H9 (cell line): ENCODE results near the gene TFB1M. TPM values are rescaled to one million over a fixed set of nuclear protein-coding genes. Genes with fewer than 3 reads are reported as not detected.
"Not testable (repeated sequence)": the region's sequence is repeated elsewhere in the genome, so short reads cannot be mapped to it uniquely, and the experiment has no call there.

Source experiments
- DNase-seq: peaks from one replicate; pipeline ENCODE4 v3.0.0-alpha.2; 2017
- H2AFZ ChIP-seq: one replicate; pipeline ENCODE4 v1.6.1; 2013; ENCODE audit warnings: mild to moderate bottlenecking, low read length, control low read depth, moderate library complexity
- H2AK5ac ChIP-seq: 2 replicates; pipeline ENCODE4 v1.6.1; 2013; ENCODE audit warnings: low read length, control low read depth, mixed read lengths; ENCODE audit not compliant: insufficient read length
- H2BK120ac ChIP-seq: one replicate; pipeline ENCODE4 v1.6.1; 2013; ENCODE audit warnings: low read depth, mild to moderate bottlenecking, low read length, control low read depth, inconsistent platforms; ENCODE audit not compliant: poor library complexity, severe bottlenecking
- H2BK12ac ChIP-seq: 2 replicates; pipeline ENCODE4 v1.6.1; 2013; ENCODE audit warnings: low read length, control low read depth, mixed read lengths, low read depth; ENCODE audit not compliant: insufficient read length
- H2BK15ac ChIP-seq: 2 replicates; pipeline ENCODE4 v1.6.1; 2013; ENCODE audit warnings: low read depth, low read length, control low read depth
- H2BK20ac ChIP-seq: one replicate; pipeline ENCODE4 v1.6.1; 2013; ENCODE audit warnings: low read depth, mild to moderate bottlenecking, low read length, control low read depth, inconsistent platforms; ENCODE audit not compliant: poor library complexity, severe bottlenecking
- H2BK5ac ChIP-seq: 2 replicates; pipeline ENCODE4 v1.6.1; 2013; ENCODE audit warnings: low read length, control low read depth, mixed read lengths; ENCODE audit not compliant: insufficient read length
- H3K14ac ChIP-seq: 2 replicates; pipeline ENCODE4 v1.6.1; 2013; ENCODE audit warnings: low read length, control low read depth; ENCODE audit not compliant: insufficient read depth
- H3K18ac ChIP-seq: 2 replicates; pipeline ENCODE4 v1.6.1; 2013; ENCODE audit warnings: low read depth, mild to moderate bottlenecking, mixed read lengths, low read length, control low read depth; ENCODE audit not compliant: insufficient read length
- H3K23ac ChIP-seq: 2 replicates; pipeline ENCODE4 v1.6.1; 2013; ENCODE audit warnings: low read length, control low read depth, mixed read lengths, low read depth; ENCODE audit not compliant: insufficient read length
- H3K23me2 ChIP-seq: 2 replicates; pipeline ENCODE4 v1.6.1; 2013; ENCODE audit warnings: low read depth, mild to moderate bottlenecking, mixed read lengths, low read length, control low read depth; ENCODE audit not compliant: insufficient read length, poor library complexity, severe bottlenecking
- H3K27ac ChIP-seq: 2 replicates; pipeline ENCODE4 v1.5.1; 2013; ENCODE audit warnings: low read length, control low read depth, mixed read lengths, low read depth; ENCODE audit not compliant: insufficient read length
- H3K27me3 ChIP-seq: 2 replicates; pipeline ENCODE4 v1.6.1; 2013; ENCODE audit warnings: low read length, control low read depth, inconsistent platforms; ENCODE audit not compliant: insufficient read depth
- H3K4ac ChIP-seq: 2 replicates; pipeline ENCODE4 v1.6.1; 2013; ENCODE audit warnings: low read depth, mild to moderate bottlenecking, control low read depth, inconsistent platforms, low read length, moderate library complexity
- H3K4me1 ChIP-seq: 2 replicates; pipeline ENCODE4 v1.6.1; 2013; ENCODE audit warnings: low read length, control low read depth, inconsistent platforms; ENCODE audit not compliant: insufficient read depth
- H3K4me2 ChIP-seq: 2 replicates; pipeline ENCODE4 v1.6.1; 2013; ENCODE audit warnings: low read length, control low read depth, mixed read lengths; ENCODE audit not compliant: insufficient read length, insufficient read depth
- H3K56ac ChIP-seq: 2 replicates; pipeline ENCODE4 v1.6.1; 2013; ENCODE audit warnings: low read depth, mild to moderate bottlenecking, mixed read lengths, low read length, control low read depth; ENCODE audit not compliant: insufficient read length
- H3K79me1 ChIP-seq: 2 replicates; pipeline ENCODE4 v1.6.1; 2013; ENCODE audit warnings: low read depth, mild to moderate bottlenecking, moderate library complexity, low read length, control low read depth, inconsistent platforms; ENCODE audit not compliant: insufficient read depth, poor library complexity, severe bottlenecking
- H3K79me2 ChIP-seq: 2 replicates; pipeline ENCODE4 v1.6.1; 2013; ENCODE audit warnings: low read length, control low read depth, inconsistent platforms; ENCODE audit not compliant: insufficient read depth
- H3K9ac ChIP-seq: 2 replicates; pipeline ENCODE4 v1.6.1; 2013; ENCODE audit warnings: low read length, control low read depth, mixed read lengths; ENCODE audit not compliant: insufficient read length; ENCODE audit errors: extremely low read depth
- H3K9me3 ChIP-seq: one replicate; pipeline ENCODE4 v1.6.1; 2013; ENCODE audit warnings: low read depth, low read length, inconsistent platforms; ENCODE audit not compliant: control insufficient read depth
- H3T11ph ChIP-seq: one replicate; pipeline ENCODE4 v1.6.1; 2013; ENCODE audit warnings: mild to moderate bottlenecking, low read length, control low read depth, inconsistent platforms
- H4K20me1 ChIP-seq: one replicate; pipeline ENCODE4 v1.6.1; 2013; ENCODE audit not compliant: control insufficient read depth, insufficient read length, insufficient read depth
- H4K5ac ChIP-seq: 2 replicates; pipeline ENCODE4 v1.6.1; 2013; ENCODE audit warnings: low read depth, mild to moderate bottlenecking, mixed read lengths, low read length, control low read depth; ENCODE audit not compliant: insufficient read length
- H4K8ac ChIP-seq: replicated peaks from 2 replicates; pipeline ENCODE4 v1.6.1; 2013; ENCODE audit warnings: low read length, control low read depth, mixed read lengths, low read depth; ENCODE audit not compliant: insufficient read length
- H4K91ac ChIP-seq: 2 replicates; pipeline ENCODE4 v1.6.1; 2013; ENCODE audit warnings: low read depth, mild to moderate bottlenecking, moderate library complexity, mixed read lengths, low read length, control low read depth; ENCODE audit not compliant: insufficient read length
- H3K27ac Mint-ChIP-seq, 3 experiments: 2 replicates in 2 of 3; 3 replicates in 1 of 3; pipeline ENCODE4 v1.8.0; 2020 to 2021; ENCODE audit warnings: mixed read lengths in 3 of 3, mild to moderate bottlenecking in 1 of 3, moderate library complexity in 1 of 3
- H3K27me3 Mint-ChIP-seq: 2 replicates; pipeline ENCODE4 v1.8.0; 2021; ENCODE audit warnings: low read depth, mild to moderate bottlenecking, moderate library complexity, mixed read lengths
- H3K36me3 Mint-ChIP-seq, 3 experiments: 2 replicates in 2 of 3; 3 replicates in 1 of 3; pipeline ENCODE4 v1.8.0; 2020 to 2021; ENCODE audit warnings: low read depth in 3 of 3, mixed read lengths in 3 of 3; ENCODE audit not compliant: insufficient read depth in 1 of 3
- H3K4me1 Mint-ChIP-seq, 2 experiments: 2 replicates each; pipeline ENCODE4 v1.8.0; 2020; ENCODE audit warnings: mixed read lengths in 2 of 2
- H3K4me3 Mint-ChIP-seq, 2 experiments: 2 replicates in 1 of 2; 3 replicates in 1 of 2; pipeline ENCODE4 v1.8.0; 2020 to 2021; ENCODE audit warnings: mild to moderate bottlenecking in 2 of 2, mixed read lengths in 2 of 2, moderate library complexity in 1 of 2
- H3K9me3 Mint-ChIP-seq, 2 experiments: 2 replicates in 1 of 2; 3 replicates in 1 of 2; pipeline ENCODE4 v1.8.0; 2020; ENCODE audit warnings: mild to moderate bottlenecking in 2 of 2, mixed read lengths in 2 of 2, moderate library complexity in 1 of 2
- whole genome bisulfite sequencing: extraction: QIAGEN DNeasy Blood & Tissue Kit; methylation state at CpG from one replicate; pipeline ENCODE4 v1.1.7; 2013; ENCODE audit warnings: missing lambda C conversion rate, low lambda C conversion rate, mixed read lengths; ENCODE audit not compliant: insufficient read length; ENCODE audit errors: extremely low coverage; 5-methylcytosine and 5-hydroxymethylcytosine counted together
- total RNA-seq: library from RNA; stranded (reverse); gene quantifications from 2 replicates; pipeline ENCODE4 v1.2.1, GENCODE V29; 2021
- TF ChIP-seq, protein P1 (sequence below): fragments of 200-600 bp; sonication (generic); conservative IDR thresholded peaks from 3 replicates; pipeline ENCODE4 v1.8.0; 2021; ENCODE audit warnings: antibody characterized with exemption, mild to moderate bottlenecking

TFB1M gene
- total RNA-seq, 1 experiment from 2014 or later, result 28.6 TPM

DNA sequence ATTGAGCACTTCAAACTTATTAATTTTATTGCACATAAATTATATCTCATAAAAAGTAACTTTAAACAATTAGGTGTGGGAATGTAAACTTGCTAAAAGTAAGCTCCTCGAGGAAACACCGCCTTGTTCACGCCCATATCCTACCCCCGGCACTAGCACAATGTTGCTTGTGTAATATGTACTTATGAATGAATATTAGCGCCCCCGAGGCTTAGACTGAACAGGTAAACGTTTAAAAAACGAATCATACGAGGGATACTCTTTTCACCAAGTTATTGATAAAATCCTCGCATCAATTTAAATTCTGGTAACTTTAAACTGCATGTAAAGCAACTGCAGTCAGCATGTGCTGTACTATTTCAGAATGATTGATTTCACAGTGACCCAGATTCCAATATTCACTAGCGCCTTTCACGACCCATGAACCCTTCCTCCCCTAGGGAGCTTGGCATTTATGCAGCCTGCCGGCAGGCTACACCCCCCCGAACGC is 637 bp downstream of the TFB1M start:
- Histone ChIP-seq H4K91ac (no peak overlapping the region), H4K5ac (no peak overlapping the region), H3K23me2 (peaks cover 2% of the 10 kb centered on the region), H3K4me2 (peak overlapping the region; percentile 82), H2BK20ac (no peak overlapping the region), H3K27ac (no peak overlapping the region), H4K8ac (no peak overlapping the region), H2AFZ (no peak overlapping the region), H2BK12ac (no peak overlapping the region), H3K79me2 (no peaks in the 10 kb centered on the region), H4K20me1 (no peaks in the 10 kb centered on the region), H3K4ac (no peak overlapping the region), H3K4me1 (no peaks in the 10 kb centered on the region), H3T11ph (no peak overlapping the region), H3K9ac (peak overlapping the region; percentile 97), H2AK5ac (no peak overlapping the region), H3K14ac (peak overlapping the region; percentile 78), H3K27me3 (no peaks in the 10 kb centered on the region), H2BK15ac (no peak overlapping the region), H3K56ac (no peak overlapping the region), H3K79me1 (no peaks in the 10 kb centered on the region), H2BK120ac (no peak overlapping the region), H3K23ac (no peak overlapping the region), H2BK5ac (no peak overlapping the region), H3K18ac (peak overlapping the region; percentile 81), H3K9me3 (no peaks in the 10 kb centered on the region)
- TF ChIP-seq, protein P1, sequence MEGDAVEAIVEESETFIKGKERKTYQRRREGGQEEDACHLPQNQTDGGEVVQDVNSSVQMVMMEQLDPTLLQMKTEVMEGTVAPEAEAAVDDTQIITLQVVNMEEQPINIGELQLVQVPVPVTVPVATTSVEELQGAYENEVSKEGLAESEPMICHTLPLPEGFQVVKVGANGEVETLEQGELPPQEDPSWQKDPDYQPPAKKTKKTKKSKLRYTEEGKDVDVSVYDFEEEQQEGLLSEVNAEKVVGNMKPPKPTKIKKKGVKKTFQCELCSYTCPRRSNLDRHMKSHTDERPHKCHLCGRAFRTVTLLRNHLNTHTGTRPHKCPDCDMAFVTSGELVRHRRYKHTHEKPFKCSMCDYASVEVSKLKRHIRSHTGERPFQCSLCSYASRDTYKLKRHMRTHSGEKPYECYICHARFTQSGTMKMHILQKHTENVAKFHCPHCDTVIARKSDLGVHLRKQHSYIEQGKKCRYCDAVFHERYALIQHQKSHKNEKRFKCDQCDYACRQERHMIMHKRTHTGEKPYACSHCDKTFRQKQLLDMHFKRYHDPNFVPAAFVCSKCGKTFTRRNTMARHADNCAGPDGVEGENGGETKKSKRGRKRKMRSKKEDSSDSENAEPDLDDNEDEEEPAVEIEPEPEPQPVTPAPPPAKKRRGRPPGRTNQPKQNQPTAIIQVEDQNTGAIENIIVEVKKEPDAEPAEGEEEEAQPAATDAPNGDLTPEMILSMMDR, result no peak
- no peak for DNase-seq
- Mint-ChIP-seq H3K4me3 (peak overlapping the region; percentile 97), H3K36me3 (peaks cover 6 to 32% (median 26%) of the 10 kb centered on the region in 3 experiments), H3K27ac (peak overlapping the region; percentile 68 to 98 (median 97); a peak in 6 of 7 replicates), H3K27me3 (no peaks in the 10 kb centered on the region), H3K9me3 (no peaks in the 10 kb centered on the region), H3K4me1 (peaks cover 13 to 15% of the 10 kb centered on the region in 2 experiments)
- WGBS, result no CpG with 5 or more reads among the region's 15 CpGs

DNA sequence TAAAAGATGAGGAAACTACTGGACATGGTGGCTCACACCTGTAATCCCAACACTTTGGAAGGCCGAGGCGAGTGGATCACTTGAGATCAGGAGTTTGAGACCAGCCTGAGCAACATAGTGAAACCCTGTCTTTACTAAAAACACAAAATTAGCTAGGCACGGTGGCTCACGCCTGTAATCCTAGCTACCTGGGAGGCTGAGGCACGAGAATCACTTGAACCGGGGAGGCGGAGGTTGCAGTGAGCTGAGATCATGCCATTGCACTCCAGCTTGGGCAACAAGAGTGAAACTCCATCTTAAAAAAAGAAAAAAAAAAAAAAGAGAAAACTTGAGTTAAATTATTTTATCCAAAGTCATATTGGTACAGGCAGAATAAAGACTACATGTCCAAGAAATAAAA is 1.3 kb downstream of the TFB1M start:
- 0 out of 7 replicates have a peak overlapping the region, but pooled peaks of 1 of the 3 experiments have one; percentile 16 for H3K27ac Mint-ChIP-seq

More for the DNA sequence above, 1.3 kb downstream of the TFB1M start:
- not testable (repeated sequence) for H3K56ac ChIP-seq, H3K27me3 Mint-ChIP-seq, H2BK15ac ChIP-seq, H3K9me3 Mint-ChIP-seq, H3K9ac ChIP-seq, DNase-seq, H3K79me1 ChIP-seq, H3K4me1 ChIP-seq, H2BK5ac ChIP-seq, H2AFZ ChIP-seq, H3K79me2 ChIP-seq, H3K14ac ChIP-seq, H4K20me1 ChIP-seq, H4K91ac ChIP-seq, H3T11ph ChIP-seq, H3K27me3 ChIP-seq, H2BK12ac ChIP-seq, H2BK20ac ChIP-seq, H3K9me3 ChIP-seq, H2AK5ac ChIP-seq, H3K27ac ChIP-seq, H4K8ac ChIP-seq, H3K4me2 ChIP-seq, H3K18ac ChIP-seq, H2BK120ac ChIP-seq, H3K23ac ChIP-seq, H3K23me2 ChIP-seq, H3K4ac ChIP-seq, H4K5ac ChIP-seq
- Mint-ChIP-seq H3K4me1 (peaks cover 13 to 15% of the 10 kb centered on the region in 2 experiments), H3K36me3 (peaks cover 8 to 37% (median 31%) of the 10 kb centered on the region in 3 experiments), H3K4me3 (peak overlapping the region; percentile 97)
- WGBS, result no CpG with 5 or more reads among the region's 7 CpGs
